ENCODE measurements around the gene LGI1. TPM values are rescaled to one million over a fixed set of nuclear protein-coding genes. Genes with fewer than 3 reads are reported as not detected.
A peak's percentile ranks its signal among the peaks of the same experiment; 100 is the strongest.

The LGI1 gene
- total and polyA plus RNA-seq, 12 donors: 0.03 to 0.68 (median 0.42) TPM; not detected in 6

- WGBS, 2 donors: 59 to 69% methylated on average over 8 of the region's 8 CpGs
- ATAC-seq: peak in 3 of 8 donors; percentile 38 to 64 (median 47)
- intact Hi-C loops (cut with DNase I): loop anchor here in 1 of 10 donors (5.0 kb wide), 1 partner anchor 75 kb away; no protein-coding TSS in a partner anchor
- Histone ChIP-seq H3K9me3 (no peaks in the 10 kb centered on the region), H3K36me3 (no peaks in the 10 kb centered on the region), H3K27ac (peak overlapping the region in 1 of 10 donors; percentile 36), H3K4me3 (peak overlapping the region in 1 of 10 donors; percentile 39), H3K27me3 (peaks cover 0 to 5% (median 0%) of the 10 kb centered on the region in 7 donors), H3K4me1 (peaks cover 0 to 28% (median 0%) of the 10 kb centered on the region in 9 donors)
- TF ChIP-seq CTCF (IDR thresholded peaks at IDR 0.05): no peak
- DNase-seq: no peak
Observed at GRCh38 chr10:93742633-93743349, 14.9 kb upstream of the LGI1 start.

- ATAC-seq: peak in 6 of 8 donors; percentile 28 to 73 (median 55)
- Histone ChIP-seq H3K9me3 (no peaks in the 10 kb centered on the region), H3K27me3 (peaks cover 0 to 1% (median 0%) of the 10 kb centered on the region in 7 donors), H3K4me1 (peaks cover 0 to 29% (median 0%) of the 10 kb centered on the region in 9 donors), H3K27ac (no peak overlapping the region), H3K36me3 (no peaks in the 10 kb centered on the region), H3K4me3 (no peak overlapping the region)
- no peak for DNase-seq
- peak in 5 of 9 donors; percentile 26 to 54 (median 45) for TF ChIP-seq CTCF (IDR thresholded peaks at IDR 0.05)
- 43 to 46% methylated on average over 9 of the region's 9 CpGs for WGBS, 2 donors
- intact Hi-C loops (cut with DNase I): no loop called here
Observed at GRCh38 chr10:93745408-93746065, 12.2 kb upstream of the LGI1 start.

DNA sequence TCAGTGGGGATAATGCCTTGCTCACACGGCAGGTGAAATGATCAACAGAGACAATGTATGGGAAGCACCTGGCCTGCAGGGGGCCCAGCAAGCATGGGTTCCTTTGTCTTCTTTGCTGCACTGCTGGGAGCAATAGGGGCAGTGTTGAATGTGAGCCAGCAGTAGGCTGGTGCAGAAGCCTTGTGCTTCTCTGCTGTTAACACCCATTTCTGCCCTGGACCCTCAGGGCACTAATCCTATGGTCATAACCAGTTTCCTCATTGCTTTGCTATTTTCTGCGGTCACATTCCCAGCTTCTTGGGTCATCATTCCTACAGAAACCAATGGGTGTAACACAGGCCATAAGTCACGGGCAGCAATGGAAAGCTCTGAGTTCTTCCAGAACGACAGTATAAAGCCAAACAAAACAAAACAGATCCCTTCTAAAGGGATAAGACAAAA is 10.9 kb upstream of the LGI1 start:
- intact Hi-C loops (cut with DNase I): no loop called here

More for the DNA sequence above, 10.9 kb upstream of the LGI1 start:
- TF ChIP-seq CTCF (IDR thresholded peaks at IDR 0.05): no peak
- peak in 1 of 8 donors; percentile 42 for ATAC-seq
- Histone ChIP-seq H3K9me3 (no peaks in the 10 kb centered on the region), H3K36me3 (no peaks in the 10 kb centered on the region), H3K27me3 (peaks cover 0 to 11% (median 7%) of the 10 kb centered on the region in 7 donors), H3K4me1 (peaks cover 0 to 31% (median 1%) of the 10 kb centered on the region in 9 donors), H3K27ac (peak overlapping the region in 1 of 10 donors; percentile 16), H3K4me3 (no peak overlapping the region)
- DNase-seq: no peak
- WGBS, 2 donors: 37 to 45% methylated on average over 4 of the region's 4 CpGs
